Mucosa of gallbladder (tissue), 1 donor: ENCODE data around the gene RETREG2. TPM values are rescaled to one million over a fixed set of nuclear protein-coding genes. Genes with fewer than 3 reads are reported as not detected.
A peak's percentile ranks its signal among the peaks of the same experiment; 100 is the strongest.

Source experiments
- DNase-seq: peaks from one replicate; pipeline ENCODE4 v3.0.0-alpha.2; 2020; ENCODE audit warnings: low spot score
- total RNA-seq: library from RNA; stranded (reverse); gene quantifications from one replicate; pipeline ENCODE4 v1.2.1, GENCODE V29; 2021
- donor health status: DM: no; HTN: no; CAD: no.

Gene RETREG2
- 116 TPM for total RNA-seq

- peak; percentile 89 for DNase-seq
Measured at GRCh38 chr2:219177552-219178376, at the start of gene RETREG2. RETREG2 (plus strand) TSS chr2:219178275; CDS start chr2:219178353, 78 bp downstream.

- no peak for DNase-seq
Measured at GRCh38 chr2:219128396-219128795, 49.7 kb upstream of the RETREG2 start.

DNA sequence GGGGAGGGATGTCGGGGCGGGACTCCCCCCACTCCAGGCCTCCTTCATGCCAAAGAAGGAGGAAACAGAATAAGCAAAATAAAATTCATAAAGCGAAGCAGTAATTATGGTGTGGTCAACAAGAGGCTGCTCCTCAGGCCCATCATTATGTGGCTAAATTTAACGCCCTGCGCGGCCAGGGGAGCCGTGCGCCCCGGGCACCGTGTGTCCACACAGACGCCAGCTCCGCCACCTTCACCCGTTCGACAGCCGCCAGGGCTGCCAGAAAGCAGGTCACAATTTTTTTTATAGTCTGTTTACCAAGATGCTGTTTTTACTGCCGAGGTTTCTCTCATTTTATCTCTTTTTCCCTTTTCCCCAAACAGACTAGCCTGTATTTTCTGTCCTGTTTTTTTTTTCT, 48.5 kb upstream of the RETREG2 start:
- no peak for DNase-seq

GRCh38 chr2:219131327-219131726, 46.7 kb upstream of the RETREG2 start:
- no peak for DNase-seq

GRCh38 chr2:219131744-219132143, 46.3 kb upstream of the RETREG2 start:
- DNase-seq = no peak

DNA sequence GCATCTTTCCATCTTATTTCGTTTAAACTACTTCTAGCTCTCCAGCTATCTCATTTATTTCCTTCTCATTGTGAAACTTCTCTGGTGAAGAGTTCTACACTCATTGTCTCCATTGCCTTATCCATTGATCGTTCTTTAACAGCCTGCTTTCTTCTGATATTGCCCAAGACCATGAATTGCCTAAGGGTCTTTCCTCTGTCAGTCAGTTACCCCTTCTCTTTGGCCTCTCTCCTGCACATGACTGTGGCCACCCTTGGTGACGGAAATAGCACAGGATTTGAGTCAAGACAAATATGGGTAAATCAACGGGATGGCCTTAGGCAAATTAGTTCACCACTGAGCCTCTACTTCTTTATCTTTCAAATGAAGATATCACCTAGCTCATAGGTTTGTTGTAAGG, 44.1 kb upstream of the RETREG2 start:
- DNase-seq = no peak

- DNase-seq = no peak
Measured at GRCh38 chr2:219140722-219141121, 37.4 kb upstream of the RETREG2 start.

DNA sequence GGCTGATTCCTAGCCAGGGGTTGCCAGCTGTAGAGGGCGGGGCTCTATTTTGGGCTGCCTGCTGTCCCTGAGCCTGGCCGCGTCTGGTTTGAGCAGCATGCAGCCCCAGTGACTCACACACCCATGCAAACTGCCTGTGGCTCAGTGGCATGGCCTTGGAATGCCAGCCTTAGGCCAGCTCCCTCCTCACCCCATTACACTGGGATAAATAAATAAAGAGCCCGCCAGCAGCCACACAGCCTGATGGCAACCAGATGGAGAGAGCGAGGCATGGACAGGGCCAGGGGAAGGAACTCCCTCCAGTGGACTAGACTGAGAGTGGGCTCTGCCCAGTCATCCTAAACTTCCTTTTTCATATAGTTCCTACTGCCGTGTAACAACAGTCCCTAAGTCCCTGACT, 35.7 kb upstream of the RETREG2 start:
- no peak for DNase-seq

- DNase-seq = no peak
Measured at GRCh38 chr2:219149667-219150066, 28.4 kb upstream of the RETREG2 start.

DNA sequence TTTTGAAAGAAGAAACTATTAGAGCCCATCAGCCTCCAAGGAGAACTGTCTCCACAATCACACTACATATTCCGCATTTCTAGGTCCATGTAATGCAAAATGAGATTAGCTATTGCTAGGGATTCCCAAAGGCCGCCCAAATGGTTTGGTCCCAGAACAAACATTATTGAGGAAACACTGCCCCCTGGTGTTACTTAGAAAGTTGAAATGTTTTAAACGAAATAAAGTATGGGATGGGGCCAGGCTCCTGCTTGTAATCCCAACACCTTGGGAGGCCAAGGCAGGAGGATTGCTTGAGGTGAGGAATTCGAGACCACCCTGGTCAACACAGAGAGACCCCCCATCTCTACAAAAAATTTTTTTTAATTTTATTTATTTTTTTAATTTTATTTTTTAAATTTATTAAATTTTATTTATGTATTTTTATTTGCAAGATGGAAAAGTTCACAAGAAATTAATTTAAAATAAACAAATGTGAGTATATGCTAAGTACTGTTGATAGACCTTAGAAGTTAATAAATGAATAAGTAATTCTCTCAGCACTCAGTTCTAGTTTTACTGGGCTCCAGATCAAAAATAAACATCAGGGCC, 22.9 kb upstream of the RETREG2 start:
- DNase-seq = peak; percentile 46

- DNase-seq = no peak
Measured at GRCh38 chr2:219157396-219157795, 20.7 kb upstream of the RETREG2 start.

DNA sequence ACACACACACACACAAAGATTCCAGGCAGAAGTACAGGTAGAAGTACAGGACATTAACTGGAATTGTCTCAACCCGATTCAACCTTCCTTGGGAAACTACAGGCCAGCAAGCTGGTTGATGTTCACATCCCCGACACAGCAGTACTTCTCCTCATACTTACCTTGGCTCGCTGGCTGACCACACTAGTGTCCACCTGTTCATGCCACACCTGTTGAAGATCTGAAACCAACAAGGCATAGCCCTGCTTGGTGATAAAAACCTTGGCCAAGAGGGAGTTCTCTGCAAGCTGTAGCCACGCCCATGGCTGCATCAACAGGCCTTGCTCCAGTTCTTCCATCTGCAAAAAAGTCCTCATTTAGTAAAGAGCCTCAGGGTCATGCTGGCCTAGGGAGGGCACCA, 20.1 kb upstream of the RETREG2 start:
- no peak for DNase-seq

DNA sequence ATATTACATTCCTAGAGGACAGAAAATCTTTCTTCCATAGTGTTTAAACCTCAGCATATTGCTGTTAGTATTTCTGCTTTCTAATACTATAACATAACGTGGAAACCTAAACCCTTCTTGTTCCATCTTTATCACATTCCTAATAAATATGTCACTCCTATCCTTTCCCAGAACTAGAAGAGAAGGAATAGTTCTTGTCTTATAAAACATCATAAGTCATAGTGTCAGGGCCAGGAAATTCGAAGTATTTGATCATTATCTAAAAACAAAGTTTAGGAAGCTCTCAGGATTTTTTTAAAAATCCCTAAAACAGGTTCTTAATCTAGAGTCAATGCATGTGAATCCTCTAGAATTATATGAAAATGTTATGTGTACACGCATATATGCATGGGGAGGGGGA, 19.5 kb upstream of the RETREG2 start:
- no peak for DNase-seq

DNA sequence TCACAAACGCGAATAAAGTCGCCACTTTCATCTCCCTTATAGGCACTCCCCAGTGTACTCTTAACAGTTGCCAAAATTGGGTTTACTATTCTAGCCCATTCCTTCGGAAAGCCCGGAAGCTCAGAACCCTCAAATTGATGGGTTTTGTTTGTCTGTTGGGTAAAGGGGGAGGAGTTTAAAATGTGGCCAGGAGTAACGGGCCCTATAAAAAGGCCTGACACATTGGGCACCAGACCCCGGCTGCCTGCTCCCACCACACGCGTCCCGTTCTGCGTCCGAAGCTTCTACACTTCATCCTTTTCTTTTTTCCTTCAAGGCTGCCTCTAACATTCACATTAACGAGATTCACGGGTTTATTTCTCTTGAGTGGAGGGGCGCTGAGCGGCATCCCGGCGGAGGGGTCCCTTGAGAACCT, 18.3 kb upstream of the RETREG2 start:
- no peak for DNase-seq

DNA sequence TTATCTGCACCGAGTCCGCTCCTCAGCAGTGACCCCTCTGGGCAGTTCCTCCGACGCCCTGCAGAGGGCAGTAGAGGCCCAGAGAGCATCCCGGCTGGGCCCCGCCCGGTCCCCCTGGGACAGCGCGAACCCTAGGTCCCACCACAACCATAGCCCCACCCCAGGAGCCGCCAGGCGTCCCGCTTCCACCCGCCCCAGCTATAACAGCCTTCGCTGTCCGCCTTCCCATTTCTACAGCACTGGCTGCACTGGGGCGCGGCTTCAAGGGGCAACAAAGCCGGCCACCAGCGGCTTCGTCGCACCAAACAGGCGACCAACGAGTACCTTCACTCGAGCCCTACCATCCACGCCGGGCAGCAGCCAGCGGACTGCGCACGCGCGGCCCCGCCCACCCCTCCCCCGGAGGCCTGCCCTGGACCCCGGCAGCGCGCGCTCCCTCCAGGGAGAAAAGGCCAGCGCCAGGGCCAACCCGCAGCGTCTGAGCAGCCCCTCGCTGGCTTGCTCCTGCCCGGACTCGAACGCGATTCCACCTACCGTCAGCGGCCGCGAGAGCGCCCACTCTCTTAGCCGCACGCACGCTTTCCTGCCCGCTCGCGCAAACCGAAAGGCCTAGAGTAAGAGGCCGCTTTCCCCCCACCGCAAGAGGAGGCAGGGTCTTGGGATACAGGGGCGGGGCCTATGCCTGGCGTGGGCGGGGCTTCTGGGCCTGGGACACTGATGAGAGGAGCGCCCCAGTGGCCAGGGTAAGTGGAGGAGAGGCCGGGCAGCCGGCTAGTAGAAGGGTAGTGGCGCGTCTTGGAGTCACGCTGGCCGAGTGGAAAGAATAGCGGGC, 17.7 kb upstream of the RETREG2 start, which contains the start of gene NHEJ1:
Gene NHEJ1 (minus strand): TSS at position 630 of the 832 bp plus-strand sequence. CDS start 2,453 bp downstream, outside the sequence.
- peak; percentile 97 for DNase-seq

- no peak for DNase-seq
Measured at GRCh38 chr2:219161097-219161496, 17.0 kb upstream of the RETREG2 start.

- DNase-seq = no peak
Measured at GRCh38 chr2:219163156-219163555, 14.9 kb upstream of the RETREG2 start.

- DNase-seq = no peak
Measured at GRCh38 chr2:219165058-219165911, 12.8 kb upstream of the RETREG2 start.

- no peak for DNase-seq
Measured at GRCh38 chr2:219167997-219168396, 10.1 kb upstream of the RETREG2 start.

DNA sequence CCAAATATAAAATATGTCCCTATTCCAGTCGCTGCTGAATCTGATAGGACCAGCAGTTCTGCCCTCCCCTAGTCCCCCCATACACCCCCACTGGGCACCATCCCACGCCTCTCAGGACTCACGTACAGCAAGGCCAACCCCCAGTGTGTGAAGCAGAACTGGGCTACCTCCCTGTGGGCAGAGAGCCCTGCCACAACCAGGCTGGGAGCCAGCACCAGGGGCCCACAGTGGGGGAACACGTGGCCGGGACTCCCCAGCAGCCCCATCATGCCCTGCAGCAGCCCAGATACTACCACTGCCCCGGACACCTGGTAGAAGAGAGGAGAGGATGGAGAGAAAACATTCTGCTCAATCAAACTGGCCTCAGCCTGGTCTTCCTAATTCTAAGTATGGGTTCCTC, 9.5 kb upstream of the RETREG2 start:
- no peak for DNase-seq

DNA sequence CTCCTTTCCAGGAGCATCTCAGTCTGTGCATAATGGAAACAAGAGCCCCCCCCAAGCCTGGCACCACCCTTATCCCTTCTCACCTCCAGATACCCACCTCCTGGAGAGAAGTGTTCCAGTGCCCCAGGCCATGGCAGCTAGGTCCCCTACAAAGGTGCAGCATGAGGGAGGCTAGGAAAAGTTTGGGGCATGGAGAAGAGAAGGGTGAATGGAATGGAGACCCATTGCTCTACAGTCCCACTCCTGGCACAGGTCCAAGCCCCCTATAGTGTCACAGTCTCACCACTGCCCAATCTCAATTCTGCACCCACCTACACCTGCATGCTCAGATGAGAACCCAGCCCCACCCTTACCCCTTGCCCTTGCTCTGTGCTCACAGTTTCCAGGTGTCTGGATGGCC, 9.1 kb upstream of the RETREG2 start:
- no peak for DNase-seq
